GM12801 (cell line): Measurements from ENCODE around the gene DDX27.

Experiments
- TF ChIP-seq, protein P1 (sequence below): IDR thresholded peaks from one replicate; pipeline ENCODE4 v1.5.1; 2011; ENCODE audit warnings: control low read depth; ENCODE audit not compliant: insufficient read length; ENCODE audit errors: extremely low read depth

DDX27 gene

DNA sequence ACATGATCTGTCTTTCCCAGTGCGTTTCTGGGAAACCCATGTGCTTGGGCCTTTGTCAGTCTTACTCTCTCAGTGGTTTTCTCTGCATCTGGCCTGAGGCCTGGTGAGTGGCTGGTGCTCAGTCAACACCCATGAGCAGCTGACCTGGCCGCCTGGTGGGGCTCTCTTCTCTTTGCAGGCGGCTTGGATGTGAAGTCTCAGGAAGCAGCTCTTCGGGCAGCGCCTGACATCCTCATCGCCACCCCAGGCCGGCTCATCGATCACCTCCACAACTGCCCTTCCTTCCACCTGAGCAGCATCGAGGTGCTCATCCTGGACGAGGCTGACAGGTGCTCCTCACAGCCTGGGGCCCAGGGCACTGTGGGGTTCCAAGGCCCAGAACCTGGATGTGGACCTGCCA lies 10.8 kb downstream of the DDX27 start:
- TF ChIP-seq, protein P1, sequence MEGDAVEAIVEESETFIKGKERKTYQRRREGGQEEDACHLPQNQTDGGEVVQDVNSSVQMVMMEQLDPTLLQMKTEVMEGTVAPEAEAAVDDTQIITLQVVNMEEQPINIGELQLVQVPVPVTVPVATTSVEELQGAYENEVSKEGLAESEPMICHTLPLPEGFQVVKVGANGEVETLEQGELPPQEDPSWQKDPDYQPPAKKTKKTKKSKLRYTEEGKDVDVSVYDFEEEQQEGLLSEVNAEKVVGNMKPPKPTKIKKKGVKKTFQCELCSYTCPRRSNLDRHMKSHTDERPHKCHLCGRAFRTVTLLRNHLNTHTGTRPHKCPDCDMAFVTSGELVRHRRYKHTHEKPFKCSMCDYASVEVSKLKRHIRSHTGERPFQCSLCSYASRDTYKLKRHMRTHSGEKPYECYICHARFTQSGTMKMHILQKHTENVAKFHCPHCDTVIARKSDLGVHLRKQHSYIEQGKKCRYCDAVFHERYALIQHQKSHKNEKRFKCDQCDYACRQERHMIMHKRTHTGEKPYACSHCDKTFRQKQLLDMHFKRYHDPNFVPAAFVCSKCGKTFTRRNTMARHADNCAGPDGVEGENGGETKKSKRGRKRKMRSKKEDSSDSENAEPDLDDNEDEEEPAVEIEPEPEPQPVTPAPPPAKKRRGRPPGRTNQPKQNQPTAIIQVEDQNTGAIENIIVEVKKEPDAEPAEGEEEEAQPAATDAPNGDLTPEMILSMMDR: no peak

DNA sequence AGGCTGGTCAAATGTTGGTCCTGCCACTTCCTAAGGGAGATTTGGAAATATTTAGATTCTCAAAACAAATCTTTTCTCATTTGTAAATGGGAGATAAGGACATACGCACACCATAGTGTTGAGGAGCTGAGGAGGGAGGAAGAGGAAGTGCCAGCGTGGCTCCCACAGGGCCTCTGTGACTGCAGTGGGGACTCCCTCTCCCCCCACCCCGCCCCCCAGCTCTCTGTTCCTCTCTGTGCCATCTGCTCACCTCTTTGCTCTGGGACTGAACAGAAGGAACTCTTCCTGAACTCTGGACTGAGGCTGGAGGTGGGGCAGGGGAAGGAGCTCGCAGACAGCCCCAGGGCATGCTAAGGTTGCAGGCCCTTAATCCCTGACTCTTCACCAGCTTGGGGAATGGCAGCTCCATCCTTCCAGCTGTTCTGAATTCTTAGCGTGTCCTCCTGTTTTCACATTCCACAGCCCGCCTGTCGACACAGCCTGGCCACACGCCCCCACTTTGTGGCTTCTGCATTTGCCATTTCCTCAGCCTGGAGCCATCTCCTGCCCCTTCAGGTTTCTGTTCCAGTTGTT lies 11.4 kb downstream of the DDX27 start:
- TF ChIP-seq, protein P1: no peak

DNA sequence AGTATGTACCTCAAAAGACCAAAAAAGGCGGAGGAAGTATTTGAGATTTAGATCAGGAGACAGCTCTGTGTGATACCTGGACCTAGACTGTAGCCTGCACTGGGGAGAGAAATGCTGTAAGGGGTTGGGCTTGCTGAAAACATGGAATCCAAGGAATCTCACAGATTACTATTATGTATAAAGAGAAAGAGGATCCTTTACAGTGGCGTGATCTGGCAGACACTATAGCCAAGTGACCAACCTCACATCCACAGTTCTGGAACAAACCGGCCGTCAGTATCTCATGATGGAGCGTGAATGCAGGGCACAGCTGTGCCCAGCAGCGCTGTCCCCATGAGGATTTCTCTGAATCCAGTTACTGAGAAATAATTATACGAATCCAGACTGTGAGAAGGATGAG lies 12.3 kb downstream of the DDX27 start:
- TF ChIP-seq, protein P1: no peak

DNA sequence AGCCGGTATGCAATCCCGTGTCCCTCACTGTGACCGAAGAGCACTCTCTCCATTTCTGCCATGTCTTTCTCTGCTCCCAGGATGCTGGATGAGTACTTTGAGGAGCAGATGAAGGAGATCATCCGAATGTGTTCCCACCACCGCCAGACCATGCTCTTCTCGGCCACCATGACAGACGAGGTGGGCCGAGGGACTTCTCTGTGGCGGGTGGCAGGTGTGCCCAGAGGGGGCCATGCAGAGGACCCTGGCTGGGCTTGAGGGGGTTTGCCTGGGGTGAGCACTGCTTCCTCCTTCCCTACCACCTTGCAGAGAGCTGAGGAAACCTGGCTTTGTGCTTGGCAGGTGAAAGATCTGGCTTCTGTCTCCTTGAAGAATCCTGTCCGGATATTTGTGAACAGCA lies 14.0 kb downstream of the DDX27 start:
- TF ChIP-seq, protein P1: no peak

DNA sequence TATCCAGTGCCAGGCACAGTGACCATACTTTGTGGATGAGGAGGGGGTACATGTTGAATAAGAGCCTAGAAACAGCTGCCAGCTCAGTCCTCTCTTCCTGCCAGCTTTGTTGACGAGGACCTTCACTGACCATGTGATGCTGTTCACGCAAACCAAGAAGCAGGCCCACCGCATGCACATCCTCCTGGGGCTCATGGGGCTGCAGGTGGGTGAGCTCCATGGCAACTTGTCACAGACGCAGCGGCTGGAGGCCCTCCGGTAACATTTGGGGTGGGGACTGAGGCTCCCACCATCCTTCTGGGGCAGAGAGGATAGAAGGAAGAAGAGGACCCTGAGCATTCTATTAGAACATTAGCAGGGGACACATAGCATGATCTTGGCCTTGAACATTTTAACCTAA lies 15.6 kb downstream of the DDX27 start:
- TF ChIP-seq, protein P1: no peak

DNA sequence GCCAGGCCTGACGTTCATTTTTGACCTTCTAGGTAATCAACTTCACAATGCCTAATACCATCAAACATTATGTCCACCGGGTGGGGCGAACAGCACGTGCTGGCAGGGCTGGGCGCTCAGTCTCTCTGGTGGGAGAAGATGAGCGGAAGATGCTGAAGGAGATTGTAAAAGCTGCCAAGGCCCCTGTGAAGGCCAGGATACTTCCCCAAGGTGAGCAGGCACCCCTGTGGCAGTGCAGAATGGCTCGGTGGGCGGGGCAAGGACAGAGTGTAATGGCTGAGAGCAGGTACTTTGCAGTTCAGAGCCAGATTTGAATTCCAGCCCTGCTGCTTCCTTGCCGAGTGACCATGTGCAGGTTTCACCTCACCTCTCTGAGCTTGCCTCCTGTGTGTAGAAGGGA lies 17.1 kb downstream of the DDX27 start:
- TF ChIP-seq, protein P1: no peak

DNA sequence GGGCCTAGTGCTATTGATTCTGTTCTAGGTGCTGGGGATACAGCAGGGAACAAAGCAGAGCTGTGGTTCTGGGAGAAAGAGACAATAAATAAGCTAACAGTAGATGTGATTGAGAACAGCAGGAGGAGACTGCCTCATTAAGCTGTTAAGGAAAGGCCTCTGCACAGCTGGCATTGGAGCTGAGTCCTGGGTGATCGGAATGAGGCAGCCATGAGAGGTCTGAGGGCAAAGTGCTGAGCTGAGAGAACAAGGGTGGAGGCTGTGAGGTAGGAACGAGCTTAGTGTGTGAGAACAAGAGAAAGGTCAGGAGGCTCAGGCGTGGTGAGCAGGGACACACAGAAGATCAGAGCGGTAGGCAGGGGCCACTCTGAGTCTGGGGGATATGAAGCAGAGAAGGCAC lies 18.3 kb downstream of the DDX27 start:
- TF ChIP-seq, protein P1: no peak
